GM12878 (cell line): Measurements from ENCODE around the gene ERN1. TPM values are rescaled to one million over a fixed set of nuclear protein-coding genes. Genes with fewer than 3 reads are reported as not detected.
A peak's percentile ranks its signal among the peaks of the same experiment; 100 is the strongest.

Experiments
- CBFB ChIP-seq: IDR thresholded peaks from 2 replicates; pipeline ENCODE4 v1.6.1; 2016; ENCODE audit warnings: antibody characterized with exemption, low read depth
- CBX3 ChIP-seq: fragments of 200-600 bp; sonication (generic); IDR thresholded peaks from 2 replicates; pipeline ENCODE4 v1.6.1; 2016; ENCODE audit warnings: low read depth, borderline replicate concordance
- CBX5 ChIP-seq: sonication (generic); IDR thresholded peaks from 2 replicates; pipeline ENCODE4 v1.6.1; 2016; ENCODE audit warnings: low read depth, moderate library complexity, mild to moderate bottlenecking, inconsistent platforms
- CHD2 ChIP-seq: IDR thresholded peaks from 2 replicates; pipeline ENCODE4 v1.6.1; 2011; ENCODE audit warnings: low read depth, low read length, improper control_type of control experiment, borderline replicate concordance
- CHD4 ChIP-seq: fragments of 200-600 bp; sonication (generic); IDR thresholded peaks from 2 replicates; pipeline ENCODE4 v1.6.1; 2016; ENCODE audit warnings: mild to moderate bottlenecking
- E4F1 ChIP-seq: fragments of 450-650 bp; IDR thresholded peaks from 2 replicates; pipeline ENCODE4 v1.6.1; 2018; ENCODE audit warnings: borderline replicate concordance, mild to moderate bottlenecking; ENCODE audit not compliant: partially characterized antibody
- EP300 ChIP-seq, 2 experiments: fragments of 150-350 bp in 1 of 2; IDR thresholded peaks; 2 replicates each; pipeline ENCODE4 v1.6.1; 2011 to 2012; ENCODE audit warnings: low read depth in 2 of 2, low read length in 2 of 2, borderline replicate concordance in 1 of 2, improper control_type of control experiment in 1 of 2, inconsistent platforms in 1 of 2; ENCODE audit not compliant: control insufficient read depth in 1 of 2
- EZH2 ChIP-seq: IDR thresholded peaks from 2 replicates; pipeline ENCODE4 v1.6.1; 2012; ENCODE audit warnings: low read depth, mild to moderate bottlenecking, control low read depth, inconsistent platforms, low read length, borderline replicate concordance; ENCODE audit not compliant: control insufficient read depth
- GABPA ChIP-seq: IDR thresholded peaks from 2 replicates; pipeline ENCODE4 v1.6.1; 2014; ENCODE audit warnings: antibody characterized with exemption, low read depth, mild to moderate bottlenecking, inconsistent platforms
- GATAD2B ChIP-seq: fragments of 450-650 bp; conservative IDR thresholded peaks from 2 replicates; pipeline ENCODE4 v1.6.1; 2017; ENCODE audit warnings: low read depth, mild to moderate bottlenecking, moderate library complexity
- MAX ChIP-seq: IDR thresholded peaks from 2 replicates; pipeline ENCODE4 v1.6.1; 2012; ENCODE audit warnings: low read depth, low read length, improper control_type of control experiment
- MTA2 ChIP-seq: fragments of 450-650 bp; IDR thresholded peaks from 2 replicates; pipeline ENCODE4 v1.6.1; 2016; ENCODE audit warnings: low read depth, mild to moderate bottlenecking, moderate library complexity
- MYB ChIP-seq: fragments of 150-350 bp; IDR thresholded peaks from 2 replicates; pipeline ENCODE4 v1.6.1; 2014; ENCODE audit warnings: mild to moderate bottlenecking, low read depth, low read length, borderline replicate concordance
- NFXL1 ChIP-seq: fragments of 450-650 bp; IDR thresholded peaks from 2 replicates; pipeline ENCODE4 v1.6.1; 2017; ENCODE audit warnings: antibody characterized with exemption, mild to moderate bottlenecking, borderline replicate concordance
- NR2C1 ChIP-seq: fragments of 450-650 bp; IDR thresholded peaks from 2 replicates; pipeline ENCODE4 v1.6.1; 2017; ENCODE audit warnings: antibody characterized with exemption, mild to moderate bottlenecking, moderate library complexity
- PAX5 ChIP-seq: IDR thresholded peaks from 2 replicates; pipeline ENCODE4 v1.6.1; 2011; ENCODE audit warnings: low read depth, low read length, borderline replicate concordance
- POLR2AphosphoS5 ChIP-seq: IDR thresholded peaks from 2 replicates; pipeline ENCODE4 v1.6.1; 2011; ENCODE audit warnings: mild to moderate bottlenecking, low read length, inconsistent platforms
- SPI1 ChIP-seq: IDR thresholded peaks from 2 replicates; pipeline ENCODE4 v1.6.1; 2011; ENCODE audit warnings: low read depth, mild to moderate bottlenecking, low read length, moderate library complexity, borderline replicate concordance; ENCODE audit not compliant: insufficient read depth
- USF1 ChIP-seq: IDR thresholded peaks from 2 replicates; pipeline ENCODE4 v1.6.1; 2011; ENCODE audit warnings: borderline replicate concordance, low read depth, mild to moderate bottlenecking, moderate library complexity, mixed read lengths, low read length; ENCODE audit not compliant: insufficient read depth; ENCODE audit errors: extremely low read length
- WRNIP1 ChIP-seq: IDR thresholded peaks from 2 replicates; pipeline ENCODE4 v1.6.1; 2011; ENCODE audit warnings: low read depth, low read length, improper control_type of control experiment, borderline replicate concordance
- YBX1 ChIP-seq: fragments of 450-650 bp; IDR thresholded peaks from 2 replicates; pipeline ENCODE4 v1.6.1; 2016; ENCODE audit warnings: antibody characterized with exemption
- ZNF592 ChIP-seq: fragments of 450-650 bp; IDR thresholded peaks from 2 replicates; pipeline ENCODE4 v1.6.1; 2017; ENCODE audit warnings: mild to moderate bottlenecking, moderate library complexity
- polyA plus RNA-seq, 11 experiments: library from polyadenylated mRNA; depleted of rRNA in 4 of 11; unstranded in 6 of 11; stranded (reverse) in 5 of 11; fragments of >200 nt; fragmentation: Nextera tagmentation in 4 of 11; fragmentation: Illumina TruSeq in 1 of 11; extraction: Ambion mirVana in 4 of 11; extraction: Trizol in 1 of 11; gene quantifications; 1 replicate in 1 of 11; 2 replicates in 10 of 11; pipeline versions ENCODE4 v1.2.1 to v1.2.3, GENCODE V29; 2011 to 2016; ENCODE audit warnings: inconsistent platforms in 2 of 11, missing spikeins in 2 of 11, low read depth in 1 of 11
- total RNA-seq, 4 experiments: library from RNA; depleted of rRNA in 3 of 4; stranded (reverse); fragments of >200 nt in 3 of 4; fragmentation: Illumina TruSeq in 1 of 4; extraction: Trizol in 1 of 4; gene quantifications; 2 replicates each; pipeline versions ENCODE4 v1.2.1 to v1.2.3, GENCODE V29; 2013 to 2021

Gene ERN1
- total and polyA plus RNA-seq, 10 of the 15 experiments (the other 5 are each of a cell fraction or from before 2014, with no cell fraction given), result 2.6 to 19.2 (median 7.6) TPM

- TF ChIP-seq SPI1, result peak; percentile 99
- no peak for TF ChIP-seq MAX
- no peak for TF ChIP-seq CBFB
- TF ChIP-seq MYB, result no peak
- no peak for TF ChIP-seq POLR2AphosphoS5
- TF ChIP-seq CHD4, result no peak
- TF ChIP-seq USF1, result no peak
- no peak for TF ChIP-seq WRNIP1
- TF ChIP-seq NR2C1, result no peak
- TF ChIP-seq ZNF592, result no peak
- no peak for TF ChIP-seq YBX1
- TF ChIP-seq EZH2, result no peak
- no peak for TF ChIP-seq GABPA
- TF ChIP-seq GATAD2B, result no peak
- no peak for TF ChIP-seq CBX3
- TF ChIP-seq EP300 (IDR thresholded peaks at IDR 0.05; ENCODE audit: borderline replicate concordance in 1 of 2, control insufficient read depth in 1 of 2, low read depth in 2 of 2, low read length in 2 of 2), result peak; percentile 66 to 91; a peak in 3 of 4 replicates
- no peak for TF ChIP-seq NFXL1
- peak; percentile 53; the same call in 1 of the 2 replicates for TF ChIP-seq PAX5
- peak; percentile 70 for TF ChIP-seq MTA2
- TF ChIP-seq CHD2, result peak; percentile 33; the same call in 1 of the 2 replicates
- no peak for TF ChIP-seq E4F1
- peak; percentile 72; the same call in 1 of the 2 replicates for TF ChIP-seq CBX5
These were observed 55.9 kb downstream of the ERN1 start (continued) for GRCh38 chr17:64073771-64074703.
